ENCODE measurements around the gene DBX1.

Gene DBX1

GRCh38 chr11:20120134-20120925 is 39.9 kb downstream of the DBX1 start:
- no peaks in the 10 kb centered on the region for H4K20me1 ChIP-seq (ENCODE audit: insufficient read depth, low read length)
- H3K4me3 ChIP-seq (ENCODE audit: low read length) = no peak overlapping the region
- no peak overlapping the region for H3K27ac ChIP-seq (ENCODE audit: low read length)

GRCh38 chr11:20119315-20119714 is 41.0 kb downstream of the DBX1 start:
- H3K4me2 ChIP-seq (ENCODE audit: low read length) = no peak overlapping the region
- peaks cover 31% of the 10 kb centered on the region for H3K27me3 ChIP-seq (ENCODE audit: low read depth, low read length)
- no peaks in the 10 kb centered on the region for H3K9me3 ChIP-seq (ENCODE audit: insufficient read depth, low read length)
- no peaks in the 10 kb centered on the region for H3K36me3 ChIP-seq (replicated peaks; ENCODE audit: low read depth, low read length)
- no peak overlapping the region for H3K4me3 ChIP-seq (ENCODE audit: low read length)
- no peaks in the 10 kb centered on the region for H3K79me2 ChIP-seq (ENCODE audit: low read length)
- no peaks in the 10 kb centered on the region for H4K20me1 ChIP-seq (ENCODE audit: insufficient read depth, low read length)
- no peak overlapping the region for H3K27ac ChIP-seq (ENCODE audit: low read length)
- no peak for TF ChIP-seq EZH2phosphoT487 (IDR thresholded peaks at IDR 0.05; ENCODE audit: low read depth)
- no peak for TF ChIP-seq CTCF (IDR thresholded peaks at IDR 0.05; ENCODE audit: low read depth, low read length)
- no peak overlapping the region for H3K9ac ChIP-seq (ENCODE audit: low read length)
- H3K4me1 ChIP-seq (ENCODE audit: low read length) = no peaks in the 10 kb centered on the region
- no peak overlapping the region for H2AFZ ChIP-seq (ENCODE audit: low read depth, low read length)

More at GRCh38 chr11:20120134-20120925, 39.9 kb downstream of the DBX1 start:
- Histone ChIP-seq H3K36me3 (replicated peaks; ENCODE audit: low read depth, low read length) (no peaks in the 10 kb centered on the region), H3K27me3 (ENCODE audit: low read depth, low read length) (peaks cover 29% of the 10 kb centered on the region), H3K79me2 (ENCODE audit: low read length) (no peaks in the 10 kb centered on the region), H3K4me1 (ENCODE audit: low read length) (no peaks in the 10 kb centered on the region), H2AFZ (ENCODE audit: low read depth, low read length) (no peak overlapping the region), H3K4me2 (ENCODE audit: low read length) (no peak overlapping the region), H3K9ac (ENCODE audit: low read length) (no peak overlapping the region), H3K9me3 (ENCODE audit: insufficient read depth, low read length) (no peaks in the 10 kb centered on the region)
- TF ChIP-seq CTCF (IDR thresholded peaks at IDR 0.05; ENCODE audit: low read depth, low read length) (no peak), EZH2phosphoT487 (IDR thresholded peaks at IDR 0.05; ENCODE audit: low read depth) (no peak)

GRCh38 chr11:20118209-20118608 is 42.1 kb downstream of the DBX1 start:
- TF ChIP-seq CTCF (IDR thresholded peaks at IDR 0.05; ENCODE audit: low read depth, low read length) = no peak
- no peak for TF ChIP-seq EZH2phosphoT487 (IDR thresholded peaks at IDR 0.05; ENCODE audit: low read depth)

DNA sequence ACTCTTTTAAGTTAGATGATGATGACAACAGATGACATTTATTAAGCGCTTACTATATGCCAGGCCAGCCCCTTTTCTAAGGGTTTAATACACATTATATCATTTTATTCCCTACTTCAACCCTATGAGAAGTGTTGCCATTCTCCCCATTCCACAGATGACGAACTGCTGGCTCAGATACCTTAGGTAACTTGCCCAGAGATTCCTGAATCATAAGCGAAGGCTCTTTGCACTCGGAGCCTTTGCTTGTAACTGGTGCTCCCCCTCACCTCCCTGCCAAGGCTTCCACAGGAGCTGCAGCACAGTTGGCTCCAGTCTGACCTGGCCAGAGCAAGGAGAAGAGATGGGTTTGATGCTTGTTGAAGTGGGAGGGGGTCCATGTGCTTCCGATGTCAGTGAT is 43.0 kb downstream of the DBX1 start:
- Histone ChIP-seq H3K4me3 (ENCODE audit: low read length) (no peak overlapping the region), H3K27me3 (ENCODE audit: low read depth, low read length) (peaks cover 32% of the 10 kb centered on the region), H3K27ac (ENCODE audit: low read length) (no peak overlapping the region), H3K36me3 (replicated peaks; ENCODE audit: low read depth, low read length) (no peaks in the 10 kb centered on the region), H3K9ac (ENCODE audit: low read length) (no peak overlapping the region), H3K9me3 (ENCODE audit: insufficient read depth, low read length) (no peaks in the 10 kb centered on the region), H3K4me2 (ENCODE audit: low read length) (no peak overlapping the region), H2AFZ (ENCODE audit: low read depth, low read length) (no peak overlapping the region), H3K4me1 (ENCODE audit: low read length) (peaks cover 13% of the 10 kb centered on the region), H4K20me1 (ENCODE audit: insufficient read depth, low read length) (no peaks in the 10 kb centered on the region), H3K79me2 (ENCODE audit: low read length) (no peaks in the 10 kb centered on the region)
- TF ChIP-seq EZH2phosphoT487 (IDR thresholded peaks at IDR 0.05; ENCODE audit: low read depth) = no peak
- no peak for TF ChIP-seq CTCF (IDR thresholded peaks at IDR 0.05; ENCODE audit: low read depth, low read length)

More at GRCh38 chr11:20118209-20118608, 42.1 kb downstream of the DBX1 start:
- Histone ChIP-seq H3K36me3 (replicated peaks; ENCODE audit: low read depth, low read length) (no peaks in the 10 kb centered on the region), H3K9ac (ENCODE audit: low read length) (no peak overlapping the region), H2AFZ (ENCODE audit: low read depth, low read length) (no peak overlapping the region), H3K27me3 (ENCODE audit: low read depth, low read length) (peaks cover 32% of the 10 kb centered on the region), H3K79me2 (ENCODE audit: low read length) (no peaks in the 10 kb centered on the region), H3K4me1 (ENCODE audit: low read length) (peaks cover 4% of the 10 kb centered on the region), H3K4me2 (ENCODE audit: low read length) (no peak overlapping the region), H3K9me3 (ENCODE audit: insufficient read depth, low read length) (no peaks in the 10 kb centered on the region), H4K20me1 (ENCODE audit: insufficient read depth, low read length) (no peaks in the 10 kb centered on the region), H3K27ac (ENCODE audit: low read length) (no peak overlapping the region), H3K4me3 (ENCODE audit: low read length) (no peak overlapping the region)

Measured in OCI-LY3 (cell line).